GM23338 (cell line): ENCODE data around the gene CNTN3. TPM values are rescaled to one million over a fixed set of nuclear protein-coding genes. Genes with fewer than 3 reads are reported as not detected.

Experiments used
- ATAC-seq: fragments of 200-7000 bp; cut with Tn5 transposase; 3 replicates; pipeline ENCODE4 v1.9.1; 2020
- DNase-seq: peaks from one replicate; pipeline ENCODE4 v3.0.0-alpha.2; 2015; ENCODE audit warnings: low spot score
- H2AFZ ChIP-seq: fragments of 200-600 bp; sonication (generic); 2 replicates; pipeline ENCODE4 v1.8.0; 2016; ENCODE audit warnings: antibody characterized with exemption, mild to moderate bottlenecking, moderate library complexity
- H3F3A ChIP-seq: fragments of 200-600 bp; sonication (generic); replicated peaks from 2 replicates; pipeline ENCODE4 v1.8.0; 2017; ENCODE audit warnings: antibody characterized with exemption, mixed run types, low read depth
- H3K27ac ChIP-seq: fragments of 200-600 bp; sonication (generic); 2 replicates; pipeline ENCODE4 v1.6.1; 2016; ENCODE audit warnings: low read depth
- H3K27me3 ChIP-seq: fragments of 200-600 bp; sonication (generic); 2 replicates; pipeline ENCODE4 v1.8.0; 2016; ENCODE audit warnings: mild to moderate bottlenecking, mixed run types, moderate library complexity; ENCODE audit not compliant: insufficient read depth
- H3K36me3 ChIP-seq: fragments of 200-600 bp; sonication (generic); 2 replicates; pipeline ENCODE4 v1.8.0; 2016; ENCODE audit warnings: mild to moderate bottlenecking; ENCODE audit not compliant: insufficient read depth
- H3K4me1 ChIP-seq: fragments of 200-600 bp; sonication (generic); 2 replicates; pipeline ENCODE4 v1.8.0; 2016; ENCODE audit warnings: mild to moderate bottlenecking, moderate library complexity; ENCODE audit not compliant: insufficient read depth
- H3K4me2 ChIP-seq: fragments of 200-600 bp; sonication (generic); 2 replicates; pipeline ENCODE4 v1.7.1; 2017; ENCODE audit warnings: mixed run types
- H3K4me3 ChIP-seq: fragments of 200-600 bp; sonication (generic); 2 replicates; pipeline ENCODE4 v1.6.1; 2016; ENCODE audit warnings: mixed run types
- H3K79me2 ChIP-seq: fragments of 200-600 bp; sonication (generic); replicated peaks from 2 replicates; pipeline ENCODE4 v1.8.0; 2017; ENCODE audit warnings: mild to moderate bottlenecking; ENCODE audit not compliant: insufficient read depth
- H3K9me2 ChIP-seq: fragments of 200-600 bp; sonication (generic); 2 replicates; pipeline ENCODE4 v1.8.0; 2017; ENCODE audit not compliant: insufficient read depth
- H4K20me1 ChIP-seq: fragments of 200-600 bp; sonication (generic); replicated peaks from 2 replicates; pipeline ENCODE4 v1.8.0; 2017; ENCODE audit warnings: mild to moderate bottlenecking; ENCODE audit not compliant: insufficient read depth
- H3K27ac Mint-ChIP-seq: 2 replicates; pipeline ENCODE4 v1.8.0; 2020; ENCODE audit warnings: inconsistent platforms, mild to moderate bottlenecking, moderate library complexity, mixed read lengths
- H3K27me3 Mint-ChIP-seq: 3 replicates; pipeline ENCODE4 v1.8.0; 2022; ENCODE audit warnings: low read depth, mild to moderate bottlenecking, moderate library complexity, mixed read lengths, inconsistent platforms; ENCODE audit not compliant: insufficient read depth, poor library complexity
- H3K36me3 Mint-ChIP-seq: 3 replicates; pipeline ENCODE4 v1.8.0; 2021; ENCODE audit warnings: low read depth, mild to moderate bottlenecking, inconsistent platforms, moderate library complexity, mixed read lengths
- H3K4me1 Mint-ChIP-seq: 3 replicates; pipeline ENCODE4 v1.8.0; 2020; ENCODE audit warnings: mild to moderate bottlenecking, inconsistent platforms, mixed read lengths
- H3K4me3 Mint-ChIP-seq: 3 replicates; pipeline ENCODE4 v1.8.0; 2021; ENCODE audit warnings: moderate library complexity, mild to moderate bottlenecking, inconsistent platforms, mixed read lengths
- H3K9me3 Mint-ChIP-seq: 3 replicates; pipeline ENCODE4 v1.8.0; 2020; ENCODE audit warnings: moderate library complexity, mild to moderate bottlenecking, inconsistent platforms, mixed read lengths
- CREB1 ChIP-seq: fragments of 250-450 bp; sonication (Bioruptor Pico); IDR thresholded peaks from 2 replicates; pipeline ENCODE4 v1.5.0; 2020; ENCODE audit warnings: low read depth, mild to moderate bottlenecking, moderate library complexity
- EZH2 ChIP-seq: fragments of 200-600 bp; sonication (generic); IDR thresholded peaks from one replicate; pipeline ENCODE4 v1.8.0; 2017; ENCODE audit warnings: antibody characterized with exemption, mild to moderate bottlenecking, low read depth; ENCODE audit not compliant: unreplicated experiment
- NANOG ChIP-seq: IDR thresholded peaks from 2 replicates; pipeline ENCODE4 v1.6.1; 2016; ENCODE audit warnings: antibody characterized with exemption, borderline replicate concordance
- POLR2AphosphoS5 ChIP-seq: IDR thresholded peaks from 2 replicates; pipeline ENCODE4 v1.6.1; 2016; ENCODE audit warnings: antibody characterized with exemption, low read depth
- ZNF114 ChIP-seq: fragments of 250-450 bp; sonication (Bioruptor Pico); IDR thresholded peaks from 2 replicates; pipeline ENCODE4 v1.5.0; 2020; ENCODE audit warnings: mild to moderate bottlenecking, moderate library complexity
- ZNF462 ChIP-seq: fragments of 250-450 bp; sonication (Bioruptor Pico); IDR thresholded peaks from 2 replicates; pipeline ENCODE4 v1.5.0; 2020; ENCODE audit warnings: mild to moderate bottlenecking, moderate library complexity
- polyA plus RNA-seq: library from polyadenylated mRNA; unstranded; fragments of >200 nt; fragmentation: Nextera tagmentation; extraction: Ambion mirVana; gene quantifications from 2 replicates; pipeline ENCODE4 v1.2.1, GENCODE V29; 2016
- total RNA-seq: library from RNA; depleted of rRNA; stranded (reverse); fragments of >200 nt; shearing (Covaris generic); gene quantifications from 2 replicates; pipeline ENCODE4 v1.2.3, GENCODE V29; 2014
- TF ChIP-seq, protein P1 (sequence below), 2 experiments: fragments of 200-600 bp in 1 of 2; sonication (generic) in 1 of 2; conservative IDR thresholded peaks; 2 replicates each; pipeline versions ENCODE4 v1.5.1 to v1.6.1; 2016 to 2017; ENCODE audit warnings: antibody characterized with exemption in 2 of 2, low read depth in 2 of 2, mild to moderate bottlenecking in 2 of 2, moderate library complexity in 1 of 2
- TF ChIP-seq, protein P2 (sequence below): IDR thresholded peaks from one replicate; pipeline ENCODE4 v1.6.1; 2018; ENCODE audit warnings: antibody characterized with exemption; ENCODE audit not compliant: unreplicated experiment

CNTN3 gene
- total and polyA plus RNA-seq, 2 experiments from 2014 or later: 0.05 to 0.24 TPM

DNA sequence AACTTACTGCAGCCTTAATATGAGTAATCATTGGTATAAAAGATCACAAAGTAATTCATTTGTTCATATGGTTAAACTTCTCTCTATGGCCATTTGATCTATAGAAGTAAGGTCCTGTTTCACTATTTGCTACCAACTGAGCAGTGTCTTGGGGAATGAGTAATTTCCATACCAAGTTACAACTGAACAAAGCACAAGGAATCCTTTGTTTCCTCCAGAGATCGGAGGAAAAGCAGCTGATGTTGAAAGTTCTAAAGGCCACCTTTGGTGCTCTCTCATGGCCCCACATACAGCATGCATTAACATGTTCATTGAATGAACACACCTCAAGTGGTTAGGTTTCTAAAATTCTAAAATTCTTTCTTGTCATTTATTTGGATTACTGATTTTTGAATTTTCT, 7.1 kb upstream of the CNTN3 start (continued):
- no peak for TF ChIP-seq ZNF462 (CRISPR knock-in tag)
- TF ChIP-seq POLR2AphosphoS5: no peak

DNA sequence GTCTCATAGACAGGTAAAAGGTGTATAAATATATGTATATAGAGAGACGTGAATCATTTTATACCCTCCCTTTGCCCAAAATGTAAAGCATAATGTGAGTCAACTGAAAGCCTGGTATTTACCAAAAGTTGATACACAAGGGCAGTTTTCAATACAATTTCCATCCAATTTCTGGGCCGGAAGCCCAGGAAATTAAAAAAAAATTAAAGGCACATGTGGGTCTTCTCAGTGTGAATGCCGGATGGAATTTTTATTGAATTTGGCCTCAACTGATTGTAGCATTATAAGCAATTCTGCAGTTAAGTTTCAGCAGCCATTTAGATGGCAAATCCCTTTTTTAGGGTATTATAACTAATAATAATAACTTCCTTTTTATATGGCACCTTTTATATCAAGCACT, 3.3 kb upstream of the CNTN3 start:
- H3K27me3 ChIP-seq: peaks cover 34% of the 10 kb centered on the region
- no peaks in the 10 kb centered on the region for H3K36me3 ChIP-seq
- H3K4me1 ChIP-seq: peaks cover 13% of the 10 kb centered on the region
- H3K79me2 ChIP-seq: no peaks in the 10 kb centered on the region
- H3K27ac Mint-ChIP-seq: no peak overlapping the region
- no peaks in the 10 kb centered on the region for H3K9me3 Mint-ChIP-seq
- no peaks in the 10 kb centered on the region for H3K9me2 ChIP-seq
- H3K4me3 Mint-ChIP-seq: no peak overlapping the region
- H3K4me3 ChIP-seq: no peak overlapping the region
- H3K4me2 ChIP-seq: no peak overlapping the region
- DNase-seq (no peak), ATAC-seq (no peak)
- no peak overlapping the region for H3K27ac ChIP-seq
- H3F3A ChIP-seq: no peaks in the 10 kb centered on the region
- peaks cover 6% of the 10 kb centered on the region; the same call in 2 of the 3 replicates for H3K4me1 Mint-ChIP-seq
- H3K36me3 Mint-ChIP-seq: no peaks in the 10 kb centered on the region
- H4K20me1 ChIP-seq: no peaks in the 10 kb centered on the region
- peaks cover 29% of the 10 kb centered on the region for H3K27me3 Mint-ChIP-seq
- H2AFZ ChIP-seq: no peak overlapping the region
- TF ChIP-seq CREB1 (no peak), NANOG (no peak), ZNF114 (no peak), EZH2 (no peak), POLR2AphosphoS5 (no peak)
- TF ChIP-seq, protein P1, sequence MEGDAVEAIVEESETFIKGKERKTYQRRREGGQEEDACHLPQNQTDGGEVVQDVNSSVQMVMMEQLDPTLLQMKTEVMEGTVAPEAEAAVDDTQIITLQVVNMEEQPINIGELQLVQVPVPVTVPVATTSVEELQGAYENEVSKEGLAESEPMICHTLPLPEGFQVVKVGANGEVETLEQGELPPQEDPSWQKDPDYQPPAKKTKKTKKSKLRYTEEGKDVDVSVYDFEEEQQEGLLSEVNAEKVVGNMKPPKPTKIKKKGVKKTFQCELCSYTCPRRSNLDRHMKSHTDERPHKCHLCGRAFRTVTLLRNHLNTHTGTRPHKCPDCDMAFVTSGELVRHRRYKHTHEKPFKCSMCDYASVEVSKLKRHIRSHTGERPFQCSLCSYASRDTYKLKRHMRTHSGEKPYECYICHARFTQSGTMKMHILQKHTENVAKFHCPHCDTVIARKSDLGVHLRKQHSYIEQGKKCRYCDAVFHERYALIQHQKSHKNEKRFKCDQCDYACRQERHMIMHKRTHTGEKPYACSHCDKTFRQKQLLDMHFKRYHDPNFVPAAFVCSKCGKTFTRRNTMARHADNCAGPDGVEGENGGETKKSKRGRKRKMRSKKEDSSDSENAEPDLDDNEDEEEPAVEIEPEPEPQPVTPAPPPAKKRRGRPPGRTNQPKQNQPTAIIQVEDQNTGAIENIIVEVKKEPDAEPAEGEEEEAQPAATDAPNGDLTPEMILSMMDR (conservative IDR thresholded peaks at IDR 0.05; ENCODE audit: low read depth in 2 of 2): no peak
- TF ChIP-seq, protein P2, sequence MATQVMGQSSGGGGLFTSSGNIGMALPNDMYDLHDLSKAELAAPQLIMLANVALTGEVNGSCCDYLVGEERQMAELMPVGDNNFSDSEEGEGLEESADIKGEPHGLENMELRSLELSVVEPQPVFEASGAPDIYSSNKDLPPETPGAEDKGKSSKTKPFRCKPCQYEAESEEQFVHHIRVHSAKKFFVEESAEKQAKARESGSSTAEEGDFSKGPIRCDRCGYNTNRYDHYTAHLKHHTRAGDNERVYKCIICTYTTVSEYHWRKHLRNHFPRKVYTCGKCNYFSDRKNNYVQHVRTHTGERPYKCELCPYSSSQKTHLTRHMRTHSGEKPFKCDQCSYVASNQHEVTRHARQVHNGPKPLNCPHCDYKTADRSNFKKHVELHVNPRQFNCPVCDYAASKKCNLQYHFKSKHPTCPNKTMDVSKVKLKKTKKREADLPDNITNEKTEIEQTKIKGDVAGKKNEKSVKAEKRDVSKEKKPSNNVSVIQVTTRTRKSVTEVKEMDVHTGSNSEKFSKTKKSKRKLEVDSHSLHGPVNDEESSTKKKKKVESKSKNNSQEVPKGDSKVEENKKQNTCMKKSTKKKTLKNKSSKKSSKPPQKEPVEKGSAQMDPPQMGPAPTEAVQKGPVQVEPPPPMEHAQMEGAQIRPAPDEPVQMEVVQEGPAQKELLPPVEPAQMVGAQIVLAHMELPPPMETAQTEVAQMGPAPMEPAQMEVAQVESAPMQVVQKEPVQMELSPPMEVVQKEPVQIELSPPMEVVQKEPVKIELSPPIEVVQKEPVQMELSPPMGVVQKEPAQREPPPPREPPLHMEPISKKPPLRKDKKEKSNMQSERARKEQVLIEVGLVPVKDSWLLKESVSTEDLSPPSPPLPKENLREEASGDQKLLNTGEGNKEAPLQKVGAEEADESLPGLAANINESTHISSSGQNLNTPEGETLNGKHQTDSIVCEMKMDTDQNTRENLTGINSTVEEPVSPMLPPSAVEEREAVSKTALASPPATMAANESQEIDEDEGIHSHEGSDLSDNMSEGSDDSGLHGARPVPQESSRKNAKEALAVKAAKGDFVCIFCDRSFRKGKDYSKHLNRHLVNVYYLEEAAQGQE: no peak
